GM12878 (cell line): ENCODE results near the gene VAV2.

Source experiments
- BCLAF1 ChIP-seq: fragments of 450-650 bp; IDR thresholded peaks from 2 replicates; pipeline ENCODE4 v1.6.1; 2017; ENCODE audit warnings: antibody characterized with exemption, mild to moderate bottlenecking, moderate library complexity
- CEBPZ ChIP-seq: fragments of 150-350 bp; IDR thresholded peaks from 2 replicates; pipeline ENCODE4 v1.6.1; 2016; ENCODE audit warnings: low read depth, low read length
- CTCF ChIP-seq, 3 experiments: IDR thresholded peaks in 2 of 3; conservative IDR thresholded peaks in 1 of 3; 2 replicates each; pipeline ENCODE4 v1.5.1; 2011; ENCODE audit warnings: low read depth in 3 of 3, low read length in 3 of 3, mild to moderate bottlenecking in 3 of 3, control low read depth in 2 of 3, moderate library complexity in 2 of 3, inconsistent platforms in 1 of 3, mixed read lengths in 1 of 3; ENCODE audit not compliant: control insufficient read depth in 2 of 3, insufficient read depth in 1 of 3; ENCODE audit errors: extremely low read depth in 1 of 3
- ELK1 ChIP-seq: IDR thresholded peaks from 2 replicates; pipeline ENCODE4 v1.6.1; 2012; ENCODE audit warnings: low read depth, low read length, improper control_type of control experiment
- ESRRA ChIP-seq: IDR thresholded peaks from 2 replicates; pipeline ENCODE4 v1.6.1; 2012; ENCODE audit warnings: mild to moderate bottlenecking, low read length, improper control_type of control experiment
- HDAC2 ChIP-seq: fragments of 200-600 bp; sonication (generic); IDR thresholded peaks from 2 replicates; pipeline ENCODE4 v1.6.1; 2017
- KDM1A ChIP-seq: fragments of 200-600 bp; sonication (generic); IDR thresholded peaks from 2 replicates; pipeline ENCODE4 v1.6.1; 2016; ENCODE audit warnings: borderline replicate concordance
- MAX ChIP-seq: IDR thresholded peaks from 2 replicates; pipeline ENCODE4 v1.6.1; 2012; ENCODE audit warnings: low read depth, low read length, improper control_type of control experiment
- RAD51 ChIP-seq: fragments of 450-650 bp; IDR thresholded peaks from 2 replicates; pipeline ENCODE4 v1.6.1; 2016; ENCODE audit warnings: moderate library complexity, mild to moderate bottlenecking, inconsistent platforms
- SIN3A ChIP-seq: IDR thresholded peaks from 2 replicates; pipeline ENCODE4 v1.6.1; 2012; ENCODE audit warnings: low read depth, low read length, improper control_type of control experiment
- STAT3 ChIP-seq: IDR thresholded peaks from 2 replicates; pipeline ENCODE4 v1.6.1; 2011; ENCODE audit warnings: low read depth, low read length, improper control_type of control experiment
- SUPT20H ChIP-seq: IDR thresholded peaks from 2 replicates; pipeline ENCODE4 v1.6.1; 2011; ENCODE audit warnings: low read depth, mild to moderate bottlenecking, low read length, moderate library complexity, borderline replicate concordance; ENCODE audit not compliant: control insufficient read depth
- TAF1 ChIP-seq: IDR thresholded peaks from 2 replicates; pipeline ENCODE4 v1.6.1; 2011; ENCODE audit warnings: mild to moderate bottlenecking, low read depth, low read length, borderline replicate concordance

- TF ChIP-seq ELK1 (no peak), CTCF (IDR thresholded peaks at IDR 0.05 in 2 of 3, conservative IDR thresholded peaks at IDR 0.05 in 1 of 3; ENCODE audit: control insufficient read depth in 2 of 3, extremely low read depth in 1 of 3, insufficient read depth in 1 of 3, low read depth in 3 of 3, low read length in 3 of 3) (no peak), MAX (no peak), SUPT20H (no peak), HDAC2 (no peak), STAT3 (no peak), KDM1A (no peak), RAD51 (no peak), ESRRA (no peak), SIN3A (no peak), BCLAF1 (no peak), CEBPZ (no peak), TAF1 (no peak)
Observed at GRCh38 chr9:133729617-133730281, 262.4 kb downstream of the VAV2 start.
